HG02571 (cell line): ENCODE measurements around the gene SIGLEC10.
A peak's percentile ranks its signal among the peaks of the same experiment; 100 is the strongest.
"Not testable (repeated sequence)": the region's sequence is repeated elsewhere in the genome, so short reads cannot be mapped to it uniquely, and the experiment has no call there.

Experiments used
- ATAC-seq: cut with Tn5 transposase; IDR thresholded peaks from one replicate; pipeline ENCODE4 v1.9.1; 2021; ENCODE audit warnings: mild to moderate bottlenecking, moderate library complexity; ENCODE audit not compliant: unreplicated experiment

SIGLEC10 gene

DNA sequence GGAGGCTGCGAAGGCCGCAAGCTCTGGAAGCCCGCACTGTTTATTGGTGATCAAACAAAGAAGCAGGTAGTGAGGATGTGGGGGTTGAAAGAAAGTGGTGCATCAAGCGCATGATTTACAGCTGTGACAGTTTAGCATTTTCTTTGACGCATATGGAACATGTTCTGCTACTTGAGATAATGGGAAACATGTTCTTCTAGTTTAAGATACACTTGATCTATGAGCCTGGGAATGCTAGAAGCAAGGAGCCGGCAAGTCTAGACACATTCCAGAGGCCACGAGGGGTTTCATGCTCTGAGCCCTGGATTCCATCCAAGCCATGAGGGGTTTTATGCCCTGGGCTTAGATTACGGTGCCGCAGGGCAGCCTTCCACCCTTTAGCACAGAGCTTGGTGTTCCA lies 20.0 kb downstream of the SIGLEC10 start:
- ATAC-seq = not testable (repeated sequence)

DNA sequence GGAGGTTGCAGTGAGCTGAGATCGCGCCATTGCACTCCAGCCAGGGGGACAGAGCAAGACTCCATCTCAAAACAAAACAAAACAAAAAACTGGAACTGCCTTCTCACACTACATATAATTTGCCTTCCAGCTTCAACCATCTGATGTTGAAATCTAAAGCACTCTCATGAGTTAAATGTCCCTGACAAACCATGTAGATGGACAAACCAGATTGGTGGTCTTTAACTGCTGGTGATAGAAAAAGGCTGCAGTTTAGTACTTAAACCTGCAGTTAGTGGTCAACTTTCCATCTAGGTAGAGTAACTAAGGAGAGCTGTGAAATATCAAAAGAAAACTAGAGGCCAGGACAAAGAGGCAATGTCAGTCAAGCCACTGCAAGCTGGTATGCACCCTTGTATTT lies 21.3 kb downstream of the SIGLEC10 start:
- no peak for ATAC-seq

DNA sequence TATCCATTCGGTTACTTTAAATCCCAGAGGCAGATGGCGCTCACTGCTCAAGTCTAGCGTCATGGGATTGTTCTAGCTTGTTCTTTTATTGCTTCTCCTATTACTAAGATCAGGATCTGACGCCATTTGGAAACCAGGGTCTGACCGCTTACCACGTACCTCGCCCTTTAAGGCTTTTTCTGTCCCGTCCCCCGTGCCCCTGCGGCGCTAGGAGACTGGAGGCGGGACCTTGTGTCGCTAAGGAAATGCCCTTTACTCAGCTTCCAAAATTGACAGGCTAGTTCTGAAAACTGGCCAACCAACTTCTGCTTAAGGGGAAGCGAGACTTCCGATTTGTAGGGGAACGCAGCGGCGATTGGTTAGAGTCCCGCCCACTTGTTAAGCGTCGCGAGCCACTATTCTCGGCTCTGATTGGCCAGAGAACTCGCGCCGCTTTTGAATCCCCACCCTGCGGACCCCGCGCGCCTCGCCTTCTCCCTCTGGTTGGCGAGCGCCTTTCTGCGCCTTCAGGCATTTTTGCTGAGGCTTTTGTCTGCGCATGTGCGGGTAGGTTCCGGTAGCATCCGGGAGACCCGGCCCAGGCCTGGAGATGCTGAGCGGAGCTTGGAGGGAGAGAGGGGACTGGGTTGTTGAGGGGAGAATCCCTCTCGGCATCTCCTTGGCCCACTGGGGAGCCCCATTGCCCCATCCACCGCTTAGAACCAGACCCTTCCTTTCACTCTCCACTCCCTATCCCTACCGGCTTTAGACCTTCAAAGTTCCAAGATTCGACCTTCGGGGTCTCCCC lies 23.2 kb downstream of the SIGLEC10 start:
- peak; percentile 84 for ATAC-seq

DNA sequence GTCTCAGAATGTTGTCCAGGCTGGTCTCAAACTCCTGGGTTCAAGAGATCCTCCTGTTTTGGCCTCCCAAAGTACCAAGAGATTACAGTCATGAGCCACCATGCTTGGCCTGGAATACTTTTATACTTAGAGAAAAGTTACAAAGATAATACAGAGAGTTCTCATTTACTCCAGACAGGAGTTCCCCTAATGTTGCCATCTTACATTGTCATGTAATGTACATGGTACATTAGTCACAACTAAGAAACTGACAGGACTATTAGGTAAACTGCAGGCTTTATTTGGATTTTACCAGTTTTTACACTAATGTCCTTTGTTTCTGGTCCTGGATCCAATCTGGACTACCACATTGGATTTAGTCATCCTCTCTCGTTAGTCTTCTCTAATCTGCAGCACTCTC lies 24.7 kb downstream of the SIGLEC10 start:
- no peak for ATAC-seq

DNA sequence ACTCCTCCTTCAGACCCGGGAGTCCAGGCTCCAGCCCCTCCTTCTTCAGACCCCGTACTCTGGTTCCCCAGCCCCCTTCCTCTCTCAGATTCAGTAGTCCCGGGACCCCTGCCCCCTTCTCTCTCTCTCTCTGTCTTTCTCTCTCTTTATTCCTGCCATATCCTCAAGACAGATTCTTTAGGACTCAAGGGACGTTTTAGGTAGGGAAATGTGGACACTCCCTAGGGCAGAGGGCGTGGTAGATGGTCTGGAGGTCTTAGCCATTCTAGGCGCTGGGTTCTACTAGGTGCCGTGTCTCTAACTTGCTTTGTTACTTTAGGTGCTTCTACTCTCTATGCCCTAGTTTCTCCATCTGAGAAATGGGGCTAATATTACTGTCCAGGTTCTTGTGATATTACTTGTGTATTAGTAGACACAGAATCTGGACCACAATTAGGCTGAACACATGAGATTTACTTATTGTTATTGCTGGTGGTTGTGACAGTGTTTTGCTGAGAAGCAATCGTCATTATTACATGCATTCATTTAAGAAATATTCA lies 26.3 kb downstream of the SIGLEC10 start:
- no peak for ATAC-seq

DNA sequence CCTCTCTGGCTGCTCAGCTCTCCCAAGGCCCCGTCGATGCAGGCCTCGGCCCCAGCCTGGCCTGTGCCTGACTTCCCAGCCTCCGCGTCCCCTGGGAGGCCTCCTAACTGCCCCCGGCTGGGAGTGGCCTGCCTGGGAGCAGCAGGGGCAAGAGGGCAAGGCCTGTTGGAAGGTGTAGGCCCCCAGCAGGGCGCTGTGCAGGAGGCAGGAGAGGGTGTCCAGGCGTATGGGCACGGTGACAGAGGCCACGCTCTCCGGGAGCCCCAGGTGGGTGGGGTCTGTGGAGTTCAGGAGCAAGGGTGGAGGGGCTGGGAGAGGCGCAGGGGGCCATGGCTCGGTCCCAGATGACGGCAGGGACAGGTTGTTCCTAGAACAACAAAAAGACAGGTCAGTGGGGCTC lies 28.3 kb downstream of the SIGLEC10 start:
- no peak for ATAC-seq

DNA sequence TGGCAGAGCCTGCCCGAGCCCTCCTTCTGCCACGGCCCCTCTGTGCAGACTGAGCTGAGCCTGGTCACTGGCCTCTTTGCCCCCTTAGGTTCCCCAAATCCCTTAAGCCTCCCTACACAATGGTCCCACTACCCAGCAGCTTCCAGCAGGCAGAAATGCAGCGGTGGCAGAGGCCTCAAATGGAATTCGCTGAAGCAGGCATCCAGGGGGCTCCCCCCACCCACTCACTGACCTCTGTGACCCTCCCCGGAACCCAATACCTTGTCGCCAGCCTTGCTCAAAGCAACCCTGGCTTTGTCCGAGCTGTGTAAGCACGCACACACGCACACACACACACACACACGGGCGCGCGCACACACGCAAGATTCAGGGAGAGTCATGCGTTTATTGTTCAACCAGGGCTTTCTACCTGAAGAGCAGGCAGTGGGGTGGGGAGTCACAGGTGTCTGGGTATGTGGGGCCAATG lies 29.5 kb downstream of the SIGLEC10 start, which contains the start of gene LIM2:
LIM2 (minus strand) TSS at position 51 of the 466 bp plus-strand sequence. CDS start 531 bp downstream, outside the sequence.
- ATAC-seq = no peak

DNA sequence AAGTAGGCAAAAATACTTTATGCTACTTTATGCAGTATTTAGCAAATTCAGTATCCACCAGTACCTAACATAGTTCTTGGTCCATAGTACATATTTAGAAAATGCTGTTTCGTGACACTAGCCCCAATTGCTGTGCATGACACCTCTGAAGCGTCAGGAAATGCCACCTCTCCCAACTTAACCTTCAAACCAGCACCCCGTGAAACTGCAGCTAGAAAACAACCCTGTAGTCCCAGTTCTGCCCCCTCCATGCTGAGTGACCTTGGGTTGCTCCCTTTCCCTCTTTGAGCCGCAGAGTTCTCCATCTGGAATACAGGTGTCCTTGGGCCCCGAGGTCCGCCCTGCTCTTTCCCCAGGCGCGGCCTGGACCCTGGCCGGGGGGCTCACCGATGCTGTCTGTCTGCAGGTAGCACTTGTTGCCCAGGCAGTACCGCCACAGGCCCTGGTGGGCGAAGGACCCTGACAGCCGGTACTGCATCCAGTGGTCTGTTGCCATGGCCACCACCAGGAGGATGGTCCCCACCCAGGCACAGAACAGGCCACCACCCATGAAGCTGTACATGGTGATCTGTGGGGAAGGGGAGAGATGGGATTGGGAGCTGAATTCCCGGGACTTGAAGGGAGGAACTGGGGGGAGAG lies 30.4 kb downstream of the SIGLEC10 start:
- ATAC-seq = no peak

DNA sequence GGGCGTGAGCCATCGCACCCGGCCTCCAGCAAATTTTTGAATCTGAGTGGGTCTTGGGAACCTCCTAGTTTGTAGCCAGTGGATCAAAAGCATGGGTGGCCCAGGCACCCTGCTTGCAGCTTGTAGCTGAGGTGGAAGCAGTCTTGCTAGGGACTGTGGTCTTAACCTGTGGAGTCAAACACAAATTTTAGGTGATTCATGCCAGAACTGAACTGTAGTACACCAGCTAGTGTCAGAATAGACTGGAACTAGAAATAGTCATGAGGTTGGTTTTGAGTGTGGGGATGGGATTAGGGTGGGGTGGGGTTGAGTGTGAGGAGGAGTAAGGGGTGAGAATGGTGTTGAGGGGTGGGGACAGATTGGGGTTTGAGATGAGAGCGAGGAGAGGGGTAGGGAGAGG lies 35.4 kb downstream of the SIGLEC10 start:
- ATAC-seq = no peak

DNA sequence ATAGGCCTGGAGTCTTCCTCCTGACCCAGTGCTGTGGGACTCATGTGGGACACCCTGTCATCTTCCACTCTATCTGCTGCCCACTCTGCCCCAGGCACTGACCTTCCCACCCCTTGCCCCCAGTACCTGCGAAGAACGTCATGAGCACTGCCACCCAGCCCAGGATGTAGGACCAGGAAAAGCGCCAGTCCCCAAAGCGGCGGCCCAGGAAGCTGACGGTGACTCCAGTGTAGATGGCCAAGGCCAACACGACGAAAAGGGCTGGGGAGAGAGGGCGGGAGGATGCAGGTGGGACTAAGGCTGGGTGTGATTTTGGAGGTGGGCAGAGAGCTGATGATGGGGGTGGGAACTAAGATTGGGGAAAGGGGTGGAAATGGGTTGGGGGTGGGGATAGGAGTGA lies 37.1 kb downstream of the SIGLEC10 start:
- ATAC-seq = no peak

DNA sequence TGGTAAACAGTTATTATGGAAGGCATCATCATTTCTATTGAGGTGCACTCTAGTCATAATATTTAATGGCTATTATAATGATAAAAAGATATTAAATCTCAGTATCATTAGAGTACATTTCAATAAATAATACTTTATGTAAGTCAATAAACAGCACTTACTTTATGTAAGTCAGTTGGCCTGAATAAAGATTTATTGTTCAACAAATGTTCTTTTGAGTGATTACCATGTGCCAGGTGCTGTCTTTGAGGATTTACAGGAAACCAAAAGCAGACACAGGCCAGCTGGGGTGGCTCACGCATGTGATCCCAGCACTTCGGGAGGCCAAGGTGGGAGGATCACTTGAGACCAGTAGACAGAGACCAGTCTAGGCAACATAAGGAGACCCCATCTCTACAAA lies 40.0 kb downstream of the SIGLEC10 start:
- no peak for ATAC-seq

DNA sequence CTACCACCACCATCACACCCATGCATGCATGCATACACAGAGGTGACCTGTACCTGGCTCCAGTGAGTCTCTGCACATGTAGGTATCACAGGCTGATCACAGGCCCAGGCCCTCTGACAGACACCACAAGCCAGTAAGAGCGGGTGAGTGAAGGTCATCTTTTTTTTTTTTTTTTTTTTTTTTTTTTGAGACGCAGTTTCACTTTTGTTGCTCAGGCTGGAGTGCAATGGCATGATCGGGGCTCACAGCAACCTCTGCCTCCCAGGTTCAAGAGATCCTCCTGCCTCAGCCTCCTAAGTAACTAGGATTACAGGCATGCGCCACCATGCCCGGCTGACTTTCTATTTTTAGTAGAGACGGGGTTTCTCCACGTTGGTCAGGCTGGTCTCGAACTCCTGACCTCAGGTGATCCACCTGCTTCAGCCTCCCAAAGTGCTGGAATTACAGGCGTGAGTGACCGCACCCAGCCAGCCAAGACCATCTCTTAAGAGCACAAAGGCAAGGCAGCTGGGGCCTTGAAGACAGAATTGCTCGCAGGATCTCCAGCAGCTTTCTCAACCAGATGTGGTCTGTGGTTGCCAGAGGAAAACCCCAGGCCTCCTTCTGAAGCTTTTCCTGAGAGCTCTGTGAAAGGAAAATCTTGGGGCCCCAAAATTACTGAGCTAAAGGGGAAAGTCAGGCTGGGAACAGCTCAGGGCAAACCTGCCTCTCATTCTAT lies 41.8 kb downstream of the SIGLEC10 start:
- no peak for ATAC-seq

DNA sequence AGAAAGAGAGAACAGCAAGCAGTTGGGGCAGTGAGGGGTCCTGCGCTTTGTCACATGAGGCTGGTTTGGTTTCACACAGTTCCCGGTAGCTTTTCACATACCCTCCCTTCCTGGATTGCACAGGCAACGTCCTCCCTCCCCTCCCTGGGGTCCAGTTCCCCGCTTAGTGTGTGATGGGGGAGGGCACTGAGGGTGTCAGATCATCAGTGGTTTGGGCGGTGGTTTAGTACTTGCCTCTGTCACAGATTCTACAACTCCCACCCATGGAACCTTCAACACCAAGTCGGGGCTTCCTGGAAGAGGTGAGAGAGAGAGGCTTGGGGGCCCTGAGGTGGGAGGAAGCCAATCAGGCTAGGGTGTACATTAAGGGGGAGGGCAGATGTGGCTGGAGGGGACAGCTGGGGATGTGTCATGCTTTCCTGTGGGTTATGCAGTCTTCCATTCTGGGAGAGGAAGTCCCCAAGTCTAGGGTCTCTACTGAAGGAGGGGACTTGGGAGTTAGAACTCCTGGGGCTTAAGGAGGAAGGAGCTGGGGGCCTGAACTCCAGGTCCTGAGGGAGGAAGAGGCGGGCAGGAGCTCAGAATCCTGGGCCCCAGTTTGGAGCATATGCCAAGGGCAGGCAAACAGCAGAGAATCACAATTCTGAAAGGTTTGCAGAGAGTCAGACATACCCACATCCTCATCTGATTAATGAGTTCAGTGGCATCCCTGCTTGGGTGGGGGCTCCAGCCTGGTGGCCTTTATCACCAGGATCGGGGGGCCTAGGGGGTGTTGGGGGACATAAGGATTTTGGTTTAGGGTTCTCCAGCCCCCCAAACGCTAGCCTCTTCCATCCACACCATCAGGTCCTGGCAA lies 44.6 kb downstream of the SIGLEC10 start, which contains the start of gene NKG7:
NKG7 (minus strand) TSS at position 6 of the 856 bp plus-strand sequence. CDS start 119 bp downstream, outside the sequence.
- no peak for ATAC-seq

DNA sequence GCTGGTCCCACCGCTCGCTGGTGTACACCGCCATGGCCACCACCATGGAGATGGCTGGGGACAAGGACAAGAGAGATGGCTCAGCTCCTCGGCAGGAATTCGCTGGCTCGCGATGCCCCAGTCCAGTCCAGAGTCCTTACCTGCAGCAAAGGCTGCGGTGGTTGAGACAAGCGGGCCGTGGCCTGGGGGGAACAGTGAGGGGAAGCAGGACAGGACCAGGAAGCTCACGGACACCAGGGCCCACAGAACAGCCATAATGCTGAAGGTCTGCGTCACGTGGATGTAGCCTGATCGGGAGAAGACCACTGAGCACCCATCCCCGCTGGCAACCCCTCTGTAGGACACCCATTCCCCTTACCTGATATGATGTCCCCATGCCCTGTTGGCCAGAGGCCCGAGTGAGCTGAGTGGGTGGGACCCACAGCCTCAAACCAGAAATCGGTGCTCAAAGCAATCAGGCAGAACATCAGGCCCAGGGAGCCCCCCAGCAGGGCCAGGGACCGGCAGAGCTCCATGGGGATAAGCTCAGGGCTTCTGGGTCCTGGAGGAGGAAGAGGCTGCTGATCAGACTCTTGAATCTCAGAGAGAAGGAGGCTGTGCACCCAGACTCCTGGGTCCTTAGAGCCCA lies 45.3 kb downstream of the SIGLEC10 start:
- ATAC-seq = no peak

DNA sequence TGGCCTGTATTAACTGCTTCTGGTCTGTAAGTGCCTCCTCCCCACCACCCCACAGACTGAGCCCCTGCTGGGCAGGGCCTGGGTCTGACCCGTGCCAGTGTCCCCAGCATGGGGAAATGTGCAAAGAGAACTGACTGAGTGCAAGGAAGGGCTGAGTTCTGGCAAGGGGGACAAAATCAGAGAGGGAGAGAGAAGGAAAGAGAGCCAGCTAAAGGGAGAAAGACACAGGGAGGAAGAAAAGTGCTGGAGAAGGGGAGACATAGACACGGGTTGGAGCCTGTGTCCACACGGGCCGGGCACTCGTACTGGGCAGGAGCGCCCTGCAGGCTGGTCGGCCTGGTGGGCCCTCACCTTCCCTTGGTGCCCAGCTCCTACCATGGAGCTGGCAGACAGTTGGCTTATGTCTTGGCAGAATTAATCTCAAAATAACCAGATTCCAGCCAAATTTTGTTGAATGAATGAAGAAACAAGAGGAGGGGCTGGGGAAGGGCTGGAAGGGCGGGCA lies 46.2 kb downstream of the SIGLEC10 start:
- ATAC-seq = no peak

DNA sequence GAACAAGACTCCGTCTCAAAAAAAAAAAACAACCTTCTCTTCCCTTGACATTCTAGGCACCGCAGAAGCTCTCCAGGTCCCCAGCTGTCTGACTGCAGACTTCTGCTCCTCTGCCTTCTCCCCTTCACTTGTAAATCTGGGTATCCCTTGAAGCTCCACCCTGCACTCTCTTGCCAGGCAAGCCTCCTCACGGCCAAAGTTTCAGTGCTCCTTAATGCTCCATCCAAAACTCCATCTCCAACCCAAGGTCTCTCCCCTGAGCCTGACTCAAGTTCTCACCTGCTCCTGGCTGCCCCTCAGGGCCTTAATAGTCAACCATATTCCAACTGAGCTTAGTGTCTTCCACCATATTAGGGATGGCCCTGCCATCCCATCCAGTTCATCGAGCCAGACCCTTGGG lies 47.2 kb downstream of the SIGLEC10 start:
- no peak for ATAC-seq

DNA sequence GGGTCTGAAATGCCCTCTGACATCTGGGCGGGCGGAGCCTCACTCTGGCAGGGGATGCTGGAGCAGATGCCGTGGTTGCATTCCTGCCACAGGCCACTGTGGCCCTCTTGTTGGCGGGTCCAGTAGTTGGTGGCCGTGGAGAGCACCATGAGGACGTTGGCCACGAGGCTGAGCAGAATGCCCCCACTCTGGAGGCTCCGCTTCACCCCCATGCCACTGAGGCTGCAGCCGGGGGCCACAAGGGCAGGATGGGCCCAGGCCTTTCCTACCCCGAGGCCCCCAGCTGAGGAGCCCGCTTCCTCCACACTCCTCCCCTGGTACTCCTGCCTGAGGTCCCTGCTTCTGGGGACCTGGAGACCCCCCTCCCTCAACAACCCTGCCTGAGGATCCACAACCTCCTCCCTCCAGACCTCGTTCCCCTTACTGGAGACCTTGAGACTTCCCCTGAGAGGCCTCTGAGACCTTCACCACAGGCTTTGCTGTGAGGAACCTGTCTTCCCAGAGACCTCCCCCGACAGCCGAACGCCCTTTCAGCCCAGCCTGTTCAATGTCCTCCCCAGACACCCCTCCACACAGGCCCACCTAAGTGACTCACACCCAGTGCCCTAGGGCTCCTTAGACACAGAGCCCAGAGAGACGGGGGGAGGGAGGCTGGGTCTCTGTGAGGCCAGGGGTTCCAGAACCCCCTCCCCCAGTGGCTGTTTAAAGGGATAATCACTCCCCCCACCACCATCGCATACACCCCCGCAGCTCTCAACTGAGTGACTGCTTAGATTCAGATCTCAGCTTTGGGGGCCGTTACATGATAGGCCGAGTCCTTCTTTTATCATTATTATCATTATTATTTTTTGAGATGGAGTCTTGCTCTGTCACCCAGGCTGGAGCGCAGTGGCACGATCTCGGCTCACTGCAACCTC lies 48.8 kb downstream of the SIGLEC10 start, which contains the start of gene CLDND2:
CLDND2 (minus strand) TSS at position 638 of the 917 bp plus-strand sequence; CDS start at position 212, 426 bp downstream.
- no peak for ATAC-seq

DNA sequence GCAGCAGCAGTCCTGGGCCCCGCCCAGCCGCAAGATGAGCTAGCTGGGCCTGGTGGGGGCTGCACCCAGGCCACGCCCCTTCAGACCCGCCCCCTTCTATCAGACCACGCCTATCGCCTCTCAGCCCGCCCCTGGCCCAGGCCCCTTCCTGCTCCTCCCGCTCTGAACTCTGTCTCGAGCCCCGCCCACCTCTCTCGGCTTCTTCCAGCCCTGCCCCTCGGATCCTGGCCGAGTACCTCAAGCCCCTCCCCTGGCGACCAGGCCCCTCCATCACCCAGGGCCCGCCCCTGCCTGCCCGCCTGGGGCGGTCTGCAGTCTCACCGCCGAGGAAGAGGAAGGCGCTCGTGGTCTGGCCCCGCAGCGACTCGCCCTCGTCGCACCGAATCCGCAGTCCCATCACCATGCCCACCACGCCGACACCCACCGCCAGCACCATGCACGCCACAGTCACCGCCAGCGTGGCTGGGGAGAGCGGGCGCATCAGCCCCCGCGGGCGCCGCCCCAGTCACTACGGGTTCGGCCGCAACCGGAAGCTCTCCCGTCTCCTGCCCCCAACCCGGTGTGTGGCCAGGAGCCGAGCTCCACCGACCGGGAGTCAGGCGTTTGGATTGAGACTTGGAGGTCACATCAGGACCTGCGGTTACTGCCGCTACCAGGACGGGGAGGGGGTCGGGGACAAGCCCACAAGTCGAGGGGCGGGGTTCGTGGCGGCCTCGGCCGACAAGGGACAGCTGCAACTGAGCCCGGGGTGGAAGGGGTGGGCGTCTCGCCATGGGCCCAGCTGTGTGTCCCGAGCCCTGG lies 49.7 kb downstream of the SIGLEC10 start:
- ATAC-seq = peak; percentile 65
